Esophagus muscularis mucosa (tissue), 4 donors: ENCODE results near the gene CYFIP2. TPM values are rescaled to one million over a fixed set of nuclear protein-coding genes. Genes with fewer than 3 reads are reported as not detected.

Source experiments
- DNase-seq: peaks from one replicate; pipeline ENCODE4 v3.0.0-alpha.2; 2017; ENCODE audit errors: extremely low spot score
- H3K27ac ChIP-seq, 4 donors: fragments of 200-600 bp; sonication (generic); replicated peaks in 1 of 4; 1 replicate in 3 of 4; 2 replicates in 1 of 4; pipeline ENCODE4 v1.5.1; 2016 to 2019; ENCODE audit warnings: mild to moderate bottlenecking in 1 of 4
- H3K27me3 ChIP-seq, 4 donors: fragments of 200-600 bp; sonication (generic); one replicate each; pipeline versions ENCODE4 v1.5.1 to v1.6.0; 2016 to 2019
- H3K36me3 ChIP-seq, 4 donors: fragments of 200-600 bp; sonication (generic); one replicate each; pipeline ENCODE4 v1.5.1; 2016 to 2019
- H3K4me1 ChIP-seq, 4 donors: fragments of 200-600 bp; sonication (generic); one replicate each; pipeline ENCODE4 v1.5.1; 2016 to 2019
- H3K4me3 ChIP-seq, 4 donors: fragments of 200-600 bp; sonication (generic); 1 replicate in 2 of 4; 2 replicates in 2 of 4; pipeline ENCODE4 v1.5.1; 2016 to 2019; ENCODE audit warnings: mild to moderate bottlenecking in 4 of 4, moderate library complexity in 1 of 4
- H3K9me3 ChIP-seq, 4 donors: fragments of 200-600 bp; sonication (generic); 1 replicate in 3 of 4; 2 replicates in 1 of 4; pipeline ENCODE4 v1.5.1; 2016 to 2019
- CTCF ChIP-seq, 3 experiments: fragments of 200-600 bp in 2 of 3; fragments of 450-650 bp in 1 of 3; sonication (generic) in 2 of 3; IDR thresholded peaks; one replicate each; pipeline ENCODE4 v1.5.1; 2017 to 2019; ENCODE audit warnings: antibody characterized with exemption in 3 of 3, mild to moderate bottlenecking in 2 of 3, moderate library complexity in 1 of 3
- EP300 ChIP-seq: sonication (generic); formaldehyde crosslinking; IDR thresholded peaks from one replicate; pipeline ENCODE4 v1.6.1; 2017; ENCODE audit warnings: antibody characterized with exemption
- POLR2A ChIP-seq: fragments of 450-650 bp; IDR thresholded peaks from one replicate; pipeline ENCODE4 v1.6.1; 2017; ENCODE audit warnings: antibody characterized with exemption, moderate library complexity, mild to moderate bottlenecking, low read depth
- POLR2AphosphoS5 ChIP-seq, 2 donors: sonication (generic); formaldehyde crosslinking; IDR thresholded peaks; one replicate each; pipeline ENCODE4 v1.6.1; 2017; ENCODE audit warnings: antibody characterized with exemption in 2 of 2
- WGBS: methylation state at CpG from one replicate; pipeline ENCODE4 v1.1.5; 2018; 5-methylcytosine and 5-hydroxymethylcytosine counted together
- intact Hi-C: fragments of 100-400 bp; cut with DNase I; formaldehyde crosslinking; loops from one replicate; pipeline ENCODE4 v1.15.1; 2023
- total RNA-seq, 4 donors: library from RNA; depleted of rRNA; stranded (reverse); fragments of >200 nt; gene quantifications; one replicate each; pipeline versions ENCODE4 v1.1.0 to v1.2.1, GENCODE V29; 2016

Gene CYFIP2
- total RNA-seq, 4 donors from 2014 or later: 12.6 to 24.9 (median 14.6) TPM

- intact Hi-C loops: loop anchor here (5.0 kb wide), 2 partner anchors 156 to 391 kb away; no protein-coding TSS in a partner anchor
- no peak overlapping the region for H3K4me3 ChIP-seq
- TF ChIP-seq POLR2AphosphoS5 (IDR thresholded peaks at IDR 0.05) (no peak), EP300 (no peak), CTCF (IDR thresholded peaks at IDR 0.05) (no peak), POLR2A (no peak)
- 74% methylated on average over 4 of the region's 7 CpGs for WGBS
- H3K4me1 ChIP-seq: peaks cover 0 to 5% (median 4%) of the 10 kb centered on the region in 4 donors
- H3K36me3 ChIP-seq: peaks cover 0 to 56% (median 16%) of the 10 kb centered on the region in 4 donors
- H3K27me3 ChIP-seq: no peaks in the 10 kb centered on the region
- no peaks in the 10 kb centered on the region for H3K9me3 ChIP-seq
- no peak overlapping the region for H3K27ac ChIP-seq
- DNase-seq: no peak
Measured at GRCh38 chr5:157326440-157327005, 60.6 kb downstream of the CYFIP2 start.

- intact Hi-C loops: loop anchor here (5.0 kb wide), 2 partner anchors 155 to 390 kb away; no protein-coding TSS in a partner anchor
- TF ChIP-seq EP300 (no peak), POLR2AphosphoS5 (IDR thresholded peaks at IDR 0.05) (no peak), POLR2A (no peak), CTCF (IDR thresholded peaks at IDR 0.05) (no peak)
- Histone ChIP-seq H3K9me3 (no peaks in the 10 kb centered on the region), H3K27ac (no peak overlapping the region), H3K27me3 (no peaks in the 10 kb centered on the region), H3K4me3 (no peak overlapping the region), H3K4me1 (peaks cover 0 to 5% (median 4%) of the 10 kb centered on the region in 4 donors), H3K36me3 (peaks cover 0 to 57% (median 16%) of the 10 kb centered on the region in 4 donors)
- 74% methylated on average over 3 of the region's 3 CpGs for WGBS
- no peak for DNase-seq
Measured at GRCh38 chr5:157327771-157328170, 61.8 kb downstream of the CYFIP2 start.

DNA sequence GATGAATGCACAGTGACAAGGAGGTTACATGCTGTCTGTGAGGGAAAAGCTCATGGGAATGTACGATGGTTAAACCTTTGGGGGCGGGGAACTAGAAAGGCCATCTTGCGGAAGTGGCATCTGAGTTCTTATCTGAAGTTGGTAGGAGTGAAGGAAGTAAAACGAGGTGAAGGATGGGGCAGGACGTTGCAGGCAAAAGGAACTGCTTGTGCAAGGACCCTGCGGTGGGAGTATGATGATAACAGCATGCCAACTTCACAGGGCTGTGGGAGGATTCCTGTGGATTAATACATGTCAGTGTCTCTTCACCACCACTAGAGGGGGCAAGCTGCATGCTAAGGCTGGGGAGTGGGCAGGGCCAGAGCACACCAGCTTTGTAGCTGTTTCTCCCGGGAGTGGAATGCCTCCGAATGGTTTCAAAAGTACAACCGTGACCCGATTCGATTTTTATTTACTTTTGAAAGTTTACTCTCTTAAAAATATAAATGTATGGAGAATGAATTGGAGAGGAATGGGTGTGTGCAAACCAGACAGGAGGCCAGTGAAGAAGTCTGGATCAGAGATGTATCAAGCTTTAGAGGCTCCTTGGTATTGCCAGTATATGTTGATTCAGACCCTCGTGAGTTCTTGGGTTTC is 62.5 kb downstream of the CYFIP2 start:
- peaks cover 0 to 57% (median 19%) of the 10 kb centered on the region in 4 donors for H3K36me3 ChIP-seq
- no peaks in the 10 kb centered on the region for H3K9me3 ChIP-seq
- DNase-seq: no peak
- no peak overlapping the region for H3K27ac ChIP-seq
- WGBS: 17% methylated on average over 12 of the region's 12 CpGs
- no peaks in the 10 kb centered on the region for H3K27me3 ChIP-seq
- TF ChIP-seq CTCF (IDR thresholded peaks at IDR 0.05) (peak; percentile 86 to 95 (median 88)), POLR2A (no peak), POLR2AphosphoS5 (IDR thresholded peaks at IDR 0.05) (peak in 1 of 2 donors; percentile 37), EP300 (no peak)
- peaks cover 0 to 5% (median 4%) of the 10 kb centered on the region in 4 donors for H3K4me1 ChIP-seq
- H3K4me3 ChIP-seq: peak overlapping the region; percentile 22 to 30 (median 30)
- intact Hi-C loops: loop anchor here (5.0 kb wide), 2 partner anchors 154 to 389 kb away; no protein-coding TSS in a partner anchor

DNA sequence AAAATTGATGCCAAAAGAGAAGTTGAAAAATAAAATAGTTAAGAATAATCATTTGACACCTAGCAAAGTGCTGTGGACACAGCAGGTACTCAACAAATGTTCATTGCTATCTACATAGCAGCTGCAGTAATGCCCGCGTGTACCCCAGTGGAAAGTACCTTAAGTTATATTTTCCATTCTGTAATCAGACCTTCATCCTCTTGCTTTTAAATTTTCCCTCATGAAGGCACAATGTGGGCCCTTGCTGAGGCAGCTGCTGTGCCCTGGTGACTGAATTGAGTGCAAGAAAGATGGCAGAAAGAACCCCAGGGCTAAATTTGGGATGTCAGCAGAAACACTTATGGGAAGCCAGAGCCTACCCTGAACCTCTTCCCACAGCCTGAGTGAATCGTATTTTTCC is 65.9 kb downstream of the CYFIP2 start:
- Histone ChIP-seq H3K4me1 (peaks cover 0 to 12% (median 7%) of the 10 kb centered on the region in 4 donors), H3K27me3 (no peaks in the 10 kb centered on the region), H3K4me3 (no peak overlapping the region), H3K27ac (no peak overlapping the region), H3K9me3 (no peaks in the 10 kb centered on the region), H3K36me3 (peaks cover 0 to 38% (median 9%) of the 10 kb centered on the region in 4 donors)
- 89% methylated on average over 3 of the region's 3 CpGs for WGBS
- no peak for DNase-seq
- TF ChIP-seq EP300 (no peak), CTCF (IDR thresholded peaks at IDR 0.05) (no peak)
- intact Hi-C loops: loop anchor here (5.0 kb wide), 1 partner anchor 100 kb away; no protein-coding TSS in a partner anchor
